TTC549 (cell line): ENCODE measurements around the gene ZSCAN23.
"Not testable (repeated sequence)": the region's sequence is repeated elsewhere in the genome, so short reads cannot be mapped to it uniquely, and the experiment has no call there.

Source experiments
- FAIRE-seq: peaks from 2 replicates; lab custom pipeline; 2012; peaks lifted over from hg19 to GRCh38; lab: Jason Lieb, UNC

Gene ZSCAN23

DNA sequence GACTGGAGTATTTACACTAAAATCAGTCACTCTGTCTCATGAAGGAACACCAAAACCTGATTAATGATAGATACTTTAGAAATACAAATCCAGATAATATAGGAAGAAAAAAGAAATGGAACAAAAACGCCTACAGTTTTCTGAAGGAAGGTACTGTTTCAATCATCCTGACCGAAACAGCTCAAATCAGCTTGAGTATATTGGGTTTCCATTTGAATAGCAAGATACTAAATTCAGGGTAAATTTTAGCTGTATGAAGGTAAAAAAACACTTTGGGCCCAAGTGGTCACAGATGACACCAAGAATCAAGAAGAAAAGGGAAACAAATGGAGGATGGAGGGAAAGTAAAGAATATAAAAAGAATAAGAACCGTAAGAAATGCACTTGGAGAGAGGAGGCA, 6.9 kb downstream of the ZSCAN23 start:
- no peak for FAIRE-seq

DNA sequence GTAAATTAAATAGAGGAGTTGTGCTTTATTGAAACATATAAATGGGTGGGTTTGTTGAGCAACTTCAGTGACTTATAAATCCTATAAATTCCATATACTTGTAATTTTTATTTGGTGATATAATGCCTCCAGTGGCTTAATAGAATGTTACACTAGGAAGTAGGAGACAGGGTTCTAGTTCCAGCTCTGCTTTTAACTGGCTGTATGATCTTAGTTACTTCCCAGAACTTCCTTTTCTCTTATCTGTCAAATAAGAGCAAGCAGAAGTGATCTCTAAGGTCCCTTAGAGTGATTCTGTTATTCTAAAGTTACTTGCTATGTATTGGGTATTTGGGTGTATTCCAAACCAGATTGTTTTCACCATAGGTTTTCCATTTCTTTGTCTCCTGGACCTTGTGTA, 10.2 kb downstream of the ZSCAN23 start:
- no peak for FAIRE-seq

DNA sequence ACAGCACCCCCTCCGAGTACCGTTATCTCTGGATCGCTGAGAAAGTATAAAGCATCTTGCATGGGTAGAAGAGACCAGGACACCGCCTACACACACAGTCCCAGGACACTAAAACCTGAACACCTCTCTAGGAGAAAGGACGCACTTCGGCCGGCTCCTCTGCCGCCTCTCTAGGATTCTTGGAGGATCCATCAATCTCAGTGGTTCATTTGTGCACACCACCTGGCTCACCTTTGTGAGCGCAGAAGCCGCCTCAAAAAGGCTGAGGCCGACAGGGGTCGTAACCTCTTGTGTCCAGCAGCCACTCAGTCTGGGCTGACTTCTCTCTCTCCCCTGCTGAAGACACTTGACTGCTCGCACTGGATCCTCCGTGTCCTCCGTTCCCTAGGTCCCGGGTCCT, 13.5 kb downstream of the ZSCAN23 start:
- FAIRE-seq, result no peak

DNA sequence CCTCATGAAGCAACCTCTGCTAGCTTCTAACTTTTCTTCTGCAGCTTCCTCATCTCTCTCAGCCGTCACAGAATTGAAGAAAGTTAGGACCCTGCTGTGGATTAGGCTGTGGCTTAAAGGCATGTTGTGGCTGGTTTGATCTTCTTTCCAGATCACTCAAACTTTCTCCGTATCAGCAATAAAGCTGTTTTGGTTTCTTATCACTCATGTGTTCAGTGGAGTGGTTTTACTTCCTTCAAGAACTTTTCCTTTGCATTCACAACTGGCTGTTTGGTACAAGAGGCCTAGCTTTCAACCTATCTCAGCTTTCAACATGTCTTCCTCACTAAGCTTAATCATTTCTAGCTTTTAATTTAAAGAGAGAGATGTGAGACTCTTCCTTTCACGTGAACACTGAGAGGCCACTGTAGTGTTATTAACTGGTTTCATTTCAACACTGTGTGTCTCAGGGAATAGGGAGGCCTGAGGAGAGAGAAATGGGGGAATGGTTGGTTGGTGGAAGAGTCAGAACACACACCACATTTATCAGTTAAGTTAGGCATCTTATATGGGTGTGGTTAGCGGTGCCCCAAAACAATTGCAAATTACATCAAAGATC, 17.2 kb downstream of the ZSCAN23 start:
- no peak for FAIRE-seq

DNA sequence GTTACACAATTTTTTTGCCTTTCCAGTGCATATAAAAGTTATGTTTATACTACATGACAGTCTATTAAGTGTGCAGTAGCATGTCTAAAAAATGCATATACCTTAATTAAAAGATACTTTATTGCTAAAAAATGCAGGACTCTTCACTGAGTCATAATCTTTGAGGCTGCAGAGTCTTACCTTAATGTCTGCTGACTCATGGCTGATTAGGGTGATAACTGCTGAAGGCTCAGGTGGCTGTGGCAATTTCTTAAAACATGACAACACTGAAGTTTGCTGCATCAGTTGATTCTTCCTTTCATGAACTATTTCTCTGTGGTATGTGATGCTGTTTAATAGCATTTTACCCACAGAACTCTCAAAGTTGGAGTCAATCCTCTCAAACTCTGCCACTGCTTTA, 19.1 kb downstream of the ZSCAN23 start:
- no peak for FAIRE-seq

DNA sequence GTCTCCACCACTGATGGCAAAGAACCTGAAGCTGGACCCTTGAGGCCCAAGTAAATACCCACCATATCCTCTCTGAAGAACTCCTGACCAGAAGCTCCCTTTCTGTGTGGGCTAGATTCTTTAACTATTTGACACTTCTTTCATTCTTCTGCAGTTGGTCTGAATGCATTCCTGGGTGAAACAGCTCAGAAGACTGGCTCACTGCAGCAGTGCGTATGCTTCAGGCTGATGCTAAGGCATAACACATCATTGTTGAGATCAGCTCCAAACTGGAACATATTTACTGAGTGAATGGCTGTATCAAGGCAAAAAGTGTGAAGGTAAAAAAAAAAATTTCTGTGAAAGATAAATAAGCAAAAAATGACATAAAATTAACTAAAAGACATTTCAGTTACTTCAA, 19.7 kb downstream of the ZSCAN23 start:
- no peak for FAIRE-seq

DNA sequence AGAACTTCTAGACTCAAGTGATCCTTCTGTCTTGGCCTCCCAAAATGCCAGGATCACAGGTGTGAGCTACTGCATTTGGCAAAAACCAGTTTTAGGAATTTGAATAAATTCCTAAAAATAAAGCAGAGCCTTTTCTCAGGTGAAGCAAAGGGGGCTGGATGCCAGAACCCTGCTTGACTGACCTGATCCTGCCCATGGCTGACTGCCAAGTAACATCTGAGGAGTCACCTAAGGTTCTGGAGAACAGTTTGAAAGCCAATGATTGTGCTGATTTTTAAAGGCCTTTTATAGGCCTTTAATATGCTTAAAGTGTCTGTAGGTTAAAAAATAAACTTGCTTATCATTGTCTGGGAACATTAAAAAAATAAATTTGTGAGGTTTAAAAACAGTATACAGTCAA, 29.6 kb downstream of the ZSCAN23 start:
- no peak for FAIRE-seq

DNA sequence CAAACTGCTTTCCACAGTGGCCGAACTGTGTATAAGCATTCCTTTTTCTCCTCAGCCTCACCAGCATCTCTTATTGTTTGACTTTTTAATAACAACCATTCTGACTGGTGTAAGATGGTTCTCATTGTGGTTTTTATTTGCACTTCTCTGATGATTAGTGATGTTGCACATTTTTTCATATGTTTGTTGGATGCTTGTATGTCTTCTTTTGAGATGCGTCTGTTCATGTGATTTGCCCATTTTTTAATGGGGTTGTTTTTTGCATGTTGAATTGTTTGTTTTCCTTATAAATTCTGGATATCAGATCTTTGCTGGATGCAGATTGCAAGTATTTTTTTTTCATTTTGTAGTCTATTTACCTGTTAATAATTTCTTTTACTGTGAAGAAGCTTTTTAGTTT, 32.5 kb downstream of the ZSCAN23 start:
- FAIRE-seq, result no peak

DNA sequence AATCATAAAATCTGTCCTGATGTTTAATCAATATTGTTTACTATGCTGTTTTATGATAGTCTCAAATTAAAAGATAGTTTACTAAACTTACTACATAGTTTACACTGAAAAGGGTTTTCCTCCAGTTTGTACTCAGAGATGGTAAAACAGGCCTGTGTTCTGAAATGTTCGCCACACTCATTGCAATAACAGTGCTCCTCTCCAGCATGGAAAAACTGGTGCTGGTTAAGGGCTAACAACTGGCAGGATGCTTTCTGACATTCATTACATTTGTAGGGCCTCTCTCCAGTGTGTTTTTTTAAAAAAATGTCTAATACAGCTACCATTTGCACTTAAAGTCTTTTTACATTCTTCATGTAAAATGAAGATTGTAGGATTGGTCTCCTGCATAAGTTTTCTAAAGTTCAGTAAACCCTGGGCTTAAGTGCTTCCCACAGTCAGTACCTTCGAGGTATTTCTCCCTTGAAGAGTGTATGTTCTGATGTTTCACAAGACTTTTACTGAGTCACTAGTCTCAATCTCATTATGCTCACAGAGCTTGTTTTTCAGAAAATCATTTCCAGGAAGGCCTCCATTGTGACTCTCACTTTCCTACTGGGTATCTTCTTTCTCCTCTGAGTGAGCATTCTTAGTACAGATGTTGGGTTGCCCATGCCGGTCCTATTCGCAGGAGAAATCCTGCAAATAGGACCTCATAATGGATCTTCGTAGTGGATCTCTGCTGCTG, 35.1 kb downstream of the ZSCAN23 start:
- FAIRE-seq, result no peak

DNA sequence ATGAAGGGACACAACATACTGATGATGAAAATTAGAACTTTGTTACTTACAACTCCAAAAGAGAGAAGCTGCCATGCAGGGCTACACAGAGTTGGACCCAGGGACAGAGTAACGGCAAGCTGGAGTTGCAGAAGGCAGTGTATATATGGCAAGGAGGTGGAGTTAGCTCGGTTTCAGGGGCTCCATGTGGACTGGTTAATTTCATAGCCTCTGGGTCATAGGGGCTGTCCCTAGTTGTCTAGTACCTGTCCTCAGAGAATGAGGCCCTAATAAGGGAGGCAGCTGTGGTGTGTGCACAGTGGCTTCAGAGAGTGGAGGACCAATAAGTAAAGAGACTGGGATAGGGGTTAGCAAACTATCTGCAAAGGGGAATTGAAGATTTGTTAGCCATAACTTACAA, 35.9 kb downstream of the ZSCAN23 start:
- FAIRE-seq, result no peak

DNA sequence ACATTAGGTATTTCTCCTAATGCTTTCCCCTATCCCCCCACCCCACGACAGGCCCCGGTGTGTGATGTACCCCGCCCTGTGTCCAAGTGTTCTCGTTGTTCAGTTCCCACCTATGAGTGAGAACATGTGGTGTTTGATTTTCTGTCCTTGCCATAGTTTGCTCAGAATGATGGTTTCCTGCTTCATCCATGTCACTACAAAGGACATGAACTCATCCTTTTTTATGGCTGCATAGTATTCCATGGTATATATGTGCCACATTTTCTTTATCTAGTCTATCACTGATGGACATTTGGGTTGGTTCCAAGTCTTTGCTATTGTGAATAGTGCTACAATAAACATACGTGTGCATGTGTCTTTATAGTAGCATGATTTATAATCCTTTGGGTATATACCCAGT, 39.4 kb downstream of the ZSCAN23 start:
- FAIRE-seq, result not testable (repeated sequence)

DNA sequence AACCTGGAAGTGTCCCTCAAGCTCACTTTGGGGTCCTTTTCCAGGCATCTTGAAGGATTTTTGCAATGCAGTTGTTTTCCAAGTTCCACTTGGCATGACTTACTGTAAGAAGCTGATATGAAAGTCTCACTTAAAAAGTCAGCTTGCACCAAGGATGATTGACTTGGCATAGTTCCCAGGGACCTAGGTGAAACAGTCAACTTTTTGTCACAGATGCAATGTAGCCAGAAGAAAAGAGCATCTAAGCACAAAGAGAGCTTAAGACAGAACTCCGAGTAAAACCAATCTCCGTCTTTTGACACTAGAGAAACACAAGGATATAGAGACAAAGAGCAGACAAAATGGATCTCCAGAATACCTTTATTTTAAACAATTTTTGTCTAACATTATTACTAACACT, 41.1 kb downstream of the ZSCAN23 start:
- FAIRE-seq, result no peak

DNA sequence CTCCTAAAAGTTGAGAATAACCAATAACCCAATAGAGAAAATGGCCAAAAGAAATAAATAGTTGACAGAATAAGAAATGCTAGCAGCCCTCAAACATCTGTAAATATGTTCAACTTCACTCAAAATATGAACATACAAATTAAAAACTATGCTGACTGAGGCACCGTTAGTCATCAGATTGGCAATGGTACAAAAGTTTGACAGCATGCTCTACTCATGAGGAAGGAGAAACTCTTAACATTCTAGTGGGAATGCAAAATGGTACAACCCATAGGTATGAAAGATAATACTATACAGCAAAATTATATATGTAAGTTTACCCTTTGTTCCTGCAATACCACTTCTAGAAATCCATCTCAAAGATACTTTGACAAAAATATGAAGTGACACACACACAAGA, 42.1 kb downstream of the ZSCAN23 start:
- no peak for FAIRE-seq

DNA sequence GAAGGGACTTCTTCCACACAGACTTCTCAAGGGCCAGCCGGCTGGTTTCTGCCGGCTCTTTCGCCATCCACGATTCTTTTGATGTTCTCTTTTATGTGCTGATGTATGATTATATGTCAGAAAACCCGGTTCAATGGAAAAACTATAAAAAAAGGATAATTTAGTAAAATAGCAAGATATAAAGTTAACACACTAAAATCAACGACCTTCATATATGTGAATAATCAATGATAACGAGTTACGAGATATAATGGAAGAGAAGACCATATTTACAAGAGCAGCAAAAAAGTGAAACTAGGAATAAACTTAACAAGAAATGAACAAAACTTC, 43.2 kb downstream of the ZSCAN23 start:
- no peak for FAIRE-seq

DNA sequence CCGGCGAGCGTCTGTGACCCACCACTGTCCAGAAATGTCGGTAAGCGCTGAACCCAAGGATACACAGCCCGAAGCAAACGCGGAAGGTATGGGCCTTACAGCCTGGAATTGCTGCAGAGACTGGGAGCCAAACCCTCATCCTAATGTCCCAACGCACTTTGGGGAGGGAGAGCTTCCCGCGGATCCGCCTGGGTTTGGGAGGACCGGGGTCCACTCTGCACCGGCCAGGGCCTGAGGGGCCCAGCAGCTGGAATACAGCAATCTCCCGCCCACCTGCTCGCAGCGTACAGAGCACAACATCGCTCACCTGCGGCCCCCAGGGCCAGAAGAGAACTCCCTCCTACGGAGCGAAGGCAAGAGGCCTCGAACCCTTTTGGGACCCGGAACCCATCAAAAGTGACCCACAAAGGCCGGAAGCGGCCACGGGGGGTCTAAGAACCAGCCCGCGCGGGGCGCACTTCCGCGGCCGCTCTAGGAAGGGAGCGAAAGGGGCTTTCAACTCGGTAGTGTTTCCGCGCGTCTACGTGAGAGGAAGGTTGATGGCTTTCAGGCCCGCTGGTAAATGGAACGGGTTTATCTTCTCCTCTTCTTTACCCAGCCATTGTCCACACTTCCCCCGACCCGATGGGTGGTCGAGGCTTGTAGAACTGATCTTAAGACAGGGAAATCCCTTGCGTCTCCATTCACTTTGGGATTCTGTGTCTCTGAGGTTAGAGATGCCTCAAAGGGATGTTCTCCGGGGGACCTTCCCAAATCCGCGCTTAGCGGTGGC, 43.8 kb downstream of the ZSCAN23 start, which contains the start of gene ZSCAN12:
Gene ZSCAN12, minus strand, starts transcription at position 398 of the 772 bp plus-strand sequence. CDS start 1,342 bp downstream, outside the sequence.
- no peak for FAIRE-seq

DNA sequence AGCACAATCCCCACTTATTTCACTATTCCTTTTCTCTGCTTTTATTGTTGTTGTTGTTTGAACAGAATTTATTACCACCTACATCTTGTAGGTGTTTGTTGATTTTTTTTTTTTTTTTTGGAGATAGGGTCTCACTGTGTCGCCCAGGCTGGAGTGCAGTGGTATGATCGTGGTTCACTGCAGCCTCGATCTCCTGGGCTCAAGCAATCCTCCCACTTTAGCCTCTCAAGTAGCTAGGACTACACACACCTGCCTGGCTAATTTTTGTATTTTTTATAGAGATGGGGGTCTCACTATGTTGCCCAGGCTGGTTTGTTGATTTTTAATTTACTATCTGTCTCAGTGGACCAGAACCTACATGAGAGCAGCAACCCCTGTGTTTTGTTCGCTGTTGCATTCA, 47.4 kb downstream of the ZSCAN23 start:
- FAIRE-seq, result no peak

DNA sequence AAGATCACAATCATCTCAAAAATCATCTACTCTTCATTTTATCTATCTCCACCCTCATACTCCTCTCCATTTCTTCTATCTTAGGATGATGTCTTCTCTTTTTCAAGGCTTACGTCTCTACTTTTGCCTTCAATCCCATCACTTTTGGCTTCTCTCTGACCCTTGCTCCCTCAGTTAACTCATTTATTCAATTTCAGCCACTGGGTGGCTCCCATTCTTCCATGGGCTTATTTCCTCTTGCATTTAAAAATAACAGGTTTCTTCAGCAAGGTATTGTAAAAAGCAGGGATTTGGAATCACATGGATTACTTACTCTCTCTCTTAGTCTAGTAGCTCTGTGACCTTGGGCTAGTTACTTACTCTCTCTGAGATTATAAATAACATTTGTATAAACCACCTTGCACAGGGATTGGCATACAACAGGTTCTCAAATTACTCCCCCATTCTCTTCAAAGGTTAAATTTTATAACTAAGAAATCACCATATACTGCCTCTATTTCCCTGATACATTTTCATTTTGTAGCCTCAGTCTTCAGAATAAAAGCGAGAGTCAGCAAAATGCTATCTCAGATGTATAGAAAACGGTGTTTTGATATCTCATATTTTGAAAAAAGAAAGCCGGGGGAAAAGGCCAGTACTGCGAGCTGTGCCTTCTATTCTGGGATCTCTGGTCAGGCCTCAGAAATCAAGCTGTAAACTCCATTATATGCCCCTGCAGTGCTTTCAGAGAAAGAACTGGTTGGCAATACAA, 49.2 kb downstream of the ZSCAN23 start:
- no peak for FAIRE-seq

DNA sequence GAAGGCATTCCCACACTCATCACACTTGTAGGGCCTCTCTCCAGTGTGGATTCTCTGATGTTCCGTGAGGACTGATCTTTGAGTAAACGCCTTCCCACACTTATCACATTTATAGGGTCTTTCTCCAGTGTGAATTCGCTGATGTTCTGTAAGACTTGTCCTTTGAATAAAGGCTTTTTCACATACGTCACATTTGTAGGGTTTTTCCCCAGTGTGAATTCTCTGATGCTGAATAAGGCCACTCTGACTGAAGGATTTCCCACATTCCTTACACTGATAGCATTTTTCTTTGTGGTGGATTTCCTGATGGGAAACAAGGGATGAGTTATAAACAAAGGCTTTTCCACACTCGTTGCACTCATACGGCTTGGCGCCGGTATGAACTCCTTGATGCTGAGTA, 52.6 kb downstream of the ZSCAN23 start:
- no peak for FAIRE-seq

DNA sequence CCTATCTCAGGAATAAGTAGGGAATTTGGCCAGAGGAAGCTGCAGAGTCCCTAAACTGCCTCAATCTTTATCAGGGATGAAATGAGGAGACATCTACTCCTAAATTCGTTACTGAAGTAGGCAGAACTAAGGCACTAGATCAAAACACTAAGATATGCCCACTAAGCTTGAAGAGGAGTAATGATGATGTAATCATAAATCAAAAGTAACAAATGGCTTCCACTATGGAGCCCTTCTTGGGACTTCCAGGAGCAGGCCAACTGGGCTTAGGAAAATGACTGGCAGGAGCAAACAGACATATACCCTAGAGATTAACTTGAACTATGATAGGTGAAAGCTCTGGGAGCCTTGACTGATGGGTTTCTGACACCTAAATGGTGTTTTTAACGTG, 59.2 kb downstream of the ZSCAN23 start:
- no peak for FAIRE-seq

DNA sequence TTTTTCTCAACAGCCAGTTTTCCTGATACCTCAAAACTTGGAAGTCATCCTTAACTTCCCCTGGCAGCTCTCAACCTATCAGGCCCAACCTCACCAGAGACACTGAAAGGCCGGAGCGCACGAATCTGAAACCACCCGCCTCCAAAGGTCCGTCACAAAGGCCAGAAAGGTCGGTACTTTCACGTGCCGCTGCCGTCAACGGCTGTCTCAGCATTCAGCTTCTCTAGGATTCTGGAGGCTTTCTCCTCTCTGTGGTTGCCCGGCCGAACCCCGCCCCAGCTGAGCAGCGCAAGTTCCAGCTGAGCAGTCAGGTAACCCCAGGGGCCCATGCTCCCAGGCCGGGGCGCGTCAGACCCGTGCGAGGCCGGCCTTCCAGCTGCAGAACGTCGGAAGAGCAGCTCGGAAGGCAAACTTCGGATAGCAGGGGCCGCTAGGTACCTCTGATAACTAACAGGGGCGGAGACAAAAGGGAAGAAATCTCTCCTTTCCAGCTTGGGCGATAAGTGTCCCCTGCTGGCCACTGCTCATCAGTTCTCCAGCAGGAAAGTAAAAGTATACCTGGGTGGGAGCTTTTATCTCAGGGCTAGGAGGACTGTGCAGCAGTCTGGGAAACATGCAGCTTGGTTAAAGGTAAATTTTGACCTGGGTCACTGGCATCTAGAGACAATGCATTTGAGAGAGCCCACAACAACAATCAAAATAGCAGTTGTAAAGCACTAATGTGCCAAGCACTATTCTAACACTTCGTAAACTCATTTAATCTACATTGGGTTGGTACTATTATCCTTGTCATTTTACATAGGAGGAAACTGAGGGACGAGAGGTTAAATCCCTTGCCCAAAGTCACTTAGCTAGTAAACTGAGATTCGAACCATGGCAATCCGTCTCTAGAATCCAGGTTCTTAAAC, 59.8 kb downstream of the ZSCAN23 start:
- no peak for FAIRE-seq
